Progenitor cell of endocrine pancreas (in vitro differentiated cells): ENCODE data around the gene COPB2. TPM values are rescaled to one million over a fixed set of nuclear protein-coding genes. Genes with fewer than 3 reads are reported as not detected.

Source experiments
- DNase-seq: peaks from one replicate; pipeline ENCODE4 v3.0.0; 2021; ENCODE audit warnings: low spot score; ENCODE audit not compliant: unreplicated experiment
- H3K27ac Mint-ChIP-seq: 2 replicates; pipeline ENCODE4 v1.8.0; 2021; ENCODE audit warnings: mild to moderate bottlenecking, moderate library complexity, mixed read lengths
- H3K27me3 Mint-ChIP-seq: 2 replicates; pipeline ENCODE4 v1.8.0; 2021; ENCODE audit warnings: mixed read lengths
- H3K36me3 Mint-ChIP-seq: 2 replicates; pipeline ENCODE4 v1.8.0; 2022; ENCODE audit warnings: mixed read lengths; ENCODE audit not compliant: insufficient read depth
- H3K4me1 Mint-ChIP-seq: 2 replicates; pipeline ENCODE4 v1.8.0; 2021; ENCODE audit warnings: low read depth, mixed read lengths
- H3K4me3 Mint-ChIP-seq: 2 replicates; pipeline ENCODE4 v1.8.0; 2021; ENCODE audit warnings: low read depth, mild to moderate bottlenecking, moderate library complexity, mixed read lengths
- H3K9me3 Mint-ChIP-seq: 2 replicates; pipeline ENCODE4 v1.8.0; 2021; ENCODE audit warnings: low read depth, mixed read lengths
- CTCF ChIP-seq: fragments of 200-600 bp; sonication (generic); IDR thresholded peaks from one replicate; pipeline ENCODE4 v1.5.0; 2021; ENCODE audit warnings: antibody characterized with exemption, mild to moderate bottlenecking; ENCODE audit not compliant: unreplicated experiment
- long read RNA-seq: library from polyadenylated mRNA; unstranded; transcript quantifications from one replicate; pipeline ENCODE4 v2.0.0, GENCODE V29; 2020
- total RNA-seq: library from RNA; stranded (reverse); gene quantifications from 2 replicates; pipeline ENCODE4 v1.2.1, GENCODE V29; 2021

The COPB2 gene
- total RNA-seq = 113 and 125 TPM in 2 replicates
- long read RNA-seq, transcript COPB2-201 (22 exons, 3,360 nt) = major isoform, 1,352 of 1,844 reads
- long read RNA-seq, partial matches to known transcripts = 319 of 1,844 reads
- long read RNA-seq, other reads (novel, unspliced or antisense) = 168 of 1,844 reads

GRCh38 chr3:139389552-139390368, at the start of gene COPB2:
TSS of gene COPB2 (minus strand) at chr3:139389647. CDS start at chr3:139389550, 97 bp downstream.
- Mint-ChIP-seq H3K9me3 (no peaks in the 10 kb centered on the region), H3K4me1 (peaks cover 18% of the 10 kb centered on the region), H3K27ac (peak within 1 kb of the TSS; percentile 99), H3K27me3 (no peaks in the 10 kb centered on the region), H3K36me3 (no peaks in the 10 kb centered on the region), H3K4me3 (peak within 1 kb of the TSS; percentile 90)
- DNase-seq = peak; percentile 99
- TF ChIP-seq CTCF = no peak

DNA sequence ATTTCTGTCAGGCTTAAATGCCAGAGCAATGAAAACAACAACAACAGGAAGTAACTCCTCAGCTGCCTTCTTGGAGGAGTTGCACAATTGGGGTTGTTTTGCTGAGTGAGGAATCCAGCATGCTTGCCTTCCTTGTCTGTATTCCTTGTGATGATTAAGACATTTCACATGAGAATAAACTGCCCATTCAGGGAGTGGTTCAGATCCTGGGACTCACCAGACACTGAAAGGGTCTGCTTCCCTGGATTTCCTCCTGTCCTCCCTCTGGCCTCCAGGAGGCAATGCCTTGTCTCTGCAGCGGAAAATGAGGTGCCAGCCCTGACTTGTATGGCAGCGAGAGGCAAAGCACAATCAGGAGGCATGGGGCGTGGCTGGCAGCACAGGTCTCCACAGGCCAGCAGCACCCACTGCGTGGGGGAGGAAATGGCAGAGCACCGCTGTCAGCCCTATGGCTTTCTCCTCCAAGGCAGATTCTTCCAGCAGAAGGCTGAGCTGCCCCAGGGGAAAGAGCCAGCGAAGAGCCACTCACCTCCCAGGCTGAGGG, 45.4 kb upstream of the COPB2 start:
- no peaks in the 10 kb centered on the region for H3K4me1 Mint-ChIP-seq
- no peak overlapping the region for H3K27ac Mint-ChIP-seq
- no peak for TF ChIP-seq CTCF
- no peaks in the 10 kb centered on the region for H3K9me3 Mint-ChIP-seq
- no peaks in the 10 kb centered on the region for H3K27me3 Mint-ChIP-seq
- no peak for DNase-seq
- H3K36me3 Mint-ChIP-seq = peaks cover 5% of the 10 kb centered on the region
- no peak overlapping the region for H3K4me3 Mint-ChIP-seq

GRCh38 chr3:139434228-139434627, 44.8 kb upstream of the COPB2 start:
- no peaks in the 10 kb centered on the region for H3K27me3 Mint-ChIP-seq
- DNase-seq = no peak

GRCh38 chr3:139433089-139433488, 43.6 kb upstream of the COPB2 start:
- Mint-ChIP-seq H3K4me1 (no peaks in the 10 kb centered on the region), H3K27me3 (no peaks in the 10 kb centered on the region), H3K9me3 (no peaks in the 10 kb centered on the region), H3K4me3 (no peak overlapping the region), H3K27ac (no peak overlapping the region), H3K36me3 (peaks cover 5% of the 10 kb centered on the region)
- no peak for DNase-seq
- TF ChIP-seq CTCF = no peak

More at GRCh38 chr3:139434228-139434627, 44.8 kb upstream of the COPB2 start:
- TF ChIP-seq CTCF = no peak
- peaks cover 5% of the 10 kb centered on the region for H3K36me3 Mint-ChIP-seq
- H3K4me3 Mint-ChIP-seq = no peak overlapping the region
- H3K4me1 Mint-ChIP-seq = no peaks in the 10 kb centered on the region
- H3K9me3 Mint-ChIP-seq = no peaks in the 10 kb centered on the region
- no peak overlapping the region for H3K27ac Mint-ChIP-seq

GRCh38 chr3:139430493-139430892, 41.0 kb upstream of the COPB2 start:
- H3K27ac Mint-ChIP-seq = no peak overlapping the region
- no peaks in the 10 kb centered on the region for H3K4me1 Mint-ChIP-seq
- TF ChIP-seq CTCF = no peak
- no peaks in the 10 kb centered on the region for H3K27me3 Mint-ChIP-seq
- H3K9me3 Mint-ChIP-seq = no peaks in the 10 kb centered on the region
- no peak for DNase-seq
- peaks cover 6% of the 10 kb centered on the region for H3K36me3 Mint-ChIP-seq
- no peak overlapping the region for H3K4me3 Mint-ChIP-seq
